Measurements from ENCODE around the gene PRLR. TPM values are rescaled to one million over a fixed set of nuclear protein-coding genes. Genes with fewer than 3 reads are reported as not detected.

The PRLR gene
- total RNA-seq, 1 experiment from 2014 or later = 2.5 TPM

DNA sequence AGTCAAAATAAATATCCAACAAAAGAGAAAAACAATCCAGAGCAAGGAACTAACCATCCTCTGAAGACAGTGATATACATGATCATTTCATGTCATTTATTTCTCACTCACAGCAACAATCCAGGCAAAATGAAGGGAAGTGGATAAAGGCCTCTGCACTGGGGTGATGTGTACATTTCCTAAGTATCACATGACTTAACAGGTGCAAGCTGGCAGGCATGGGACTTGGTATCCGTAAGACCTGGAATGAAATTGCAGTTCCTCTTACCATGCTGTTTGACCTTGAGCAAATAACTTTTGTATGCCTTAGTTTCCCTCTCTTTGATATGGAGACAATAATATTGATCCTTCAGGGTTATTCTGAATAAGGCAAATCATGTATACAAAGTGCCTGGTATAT is 77.6 kb downstream of the PRLR start:
- Histone ChIP-seq H2BK12ac (ENCODE audit: insufficient read length, low read depth, low read length) (no peak overlapping the region), H3K9ac (ENCODE audit: extremely low read depth, insufficient read length, low read length) (no peak overlapping the region), H3K56ac (ENCODE audit: insufficient read length, low read depth, low read length) (no peak overlapping the region), H2AK5ac (ENCODE audit: insufficient read length, low read length) (no peak overlapping the region), H4K20me1 (ENCODE audit: control insufficient read depth, insufficient read depth, insufficient read length) (no peaks in the 10 kb centered on the region), H3K4ac (ENCODE audit: low read depth, low read length) (no peak overlapping the region), H3K18ac (ENCODE audit: insufficient read length, low read depth, low read length) (no peak overlapping the region), H3K79me2 (ENCODE audit: insufficient read depth, low read length) (no peaks in the 10 kb centered on the region), H3K9me3 (ENCODE audit: control insufficient read depth, low read depth, low read length) (no peaks in the 10 kb centered on the region), H3T11ph (ENCODE audit: low read length) (no peak overlapping the region), H3K4me1 (ENCODE audit: insufficient read depth, low read length) (no peaks in the 10 kb centered on the region), H2BK20ac (ENCODE audit: low read depth, low read length, poor library complexity, severe bottlenecking) (no peak overlapping the region), H4K91ac (ENCODE audit: insufficient read length, low read depth, low read length) (no peak overlapping the region), H3K23ac (ENCODE audit: insufficient read length, low read depth, low read length) (no peak overlapping the region), H4K5ac (ENCODE audit: insufficient read length, low read depth, low read length) (no peak overlapping the region), H2BK120ac (ENCODE audit: low read depth, low read length, poor library complexity, severe bottlenecking) (no peak overlapping the region), H3K14ac (ENCODE audit: insufficient read depth, low read length) (no peak overlapping the region), H2BK15ac (ENCODE audit: low read depth, low read length) (no peak overlapping the region), H3K79me1 (ENCODE audit: insufficient read depth, low read depth, low read length, poor library complexity, severe bottlenecking) (no peaks in the 10 kb centered on the region), H2AFZ (ENCODE audit: low read length) (no peak overlapping the region), H3K27ac (ENCODE audit: insufficient read length, low read depth, low read length) (no peak overlapping the region), H2BK5ac (ENCODE audit: insufficient read length, low read length) (no peak overlapping the region), H4K8ac (replicated peaks; ENCODE audit: insufficient read length, low read depth, low read length) (no peak overlapping the region), H3K27me3 (ENCODE audit: insufficient read depth, low read length) (no peaks in the 10 kb centered on the region), H3K23me2 (ENCODE audit: insufficient read length, low read depth, low read length, poor library complexity, severe bottlenecking) (no peaks in the 10 kb centered on the region), H3K4me2 (ENCODE audit: insufficient read depth, insufficient read length, low read length) (no peak overlapping the region)
- no peak for TF ChIP-seq CTCF (conservative IDR thresholded peaks at IDR 0.05)
- Mint-ChIP-seq H3K4me1 (peaks cover 11 to 13% of the 10 kb centered on the region in 2 experiments), H3K27ac (no peak overlapping the region), H3K9me3 (no peaks in the 10 kb centered on the region; a peak in 1 of 5 replicates), H3K36me3 (ENCODE audit: insufficient read depth in 1 of 3, low read depth in 3 of 3) (peaks cover 0 to 2% (median 0%) of the 10 kb centered on the region in 3 experiments; a peak in 1 of 7 replicates), H3K4me3 (no peak overlapping the region), H3K27me3 (ENCODE audit: low read depth) (no peaks in the 10 kb centered on the region)
- DNase-seq = no peak
- WGBS (ENCODE audit: extremely low coverage, insufficient read length, low lambda C conversion rate) = no CpG with 5 or more reads among the region's 1 CpG
